Upper lobe of left lung (tissue), 6 donors: ENCODE results near the gene SLC20A1. TPM values are rescaled to one million over a fixed set of nuclear protein-coding genes. Genes with fewer than 3 reads are reported as not detected.
A peak's percentile ranks its signal among the peaks of the same experiment; 100 is the strongest.

Source experiments
- ATAC-seq, 2 donors: fragments of 200-7000 bp; cut with Tn5 transposase; one replicate each; pipeline ENCODE4 v1.9.1; 2022; ENCODE audit warnings: mild to moderate bottlenecking in 2 of 2, moderate library complexity in 2 of 2; ENCODE audit not compliant: low FRiP score in 2 of 2
- DNase-seq, 2 donors: peaks; one replicate each; pipeline ENCODE4 v3.0.0-alpha.2; 2019 to 2020
- H3K27ac ChIP-seq, 4 donors: fragments of 200-600 bp; sonication (generic); one replicate each; pipeline ENCODE4 v1.5.1; 2016 to 2019
- H3K27me3 ChIP-seq, 4 donors: fragments of 200-600 bp; sonication (generic); one replicate each; pipeline ENCODE4 v1.5.1; 2017 to 2019
- H3K36me3 ChIP-seq, 4 donors: fragments of 200-600 bp; sonication (generic); one replicate each; pipeline ENCODE4 v1.5.1; 2016 to 2019
- H3K4me1 ChIP-seq, 4 donors: fragments of 200-600 bp; sonication (generic); one replicate each; pipeline ENCODE4 v1.5.1; 2018 to 2019
- H3K4me3 ChIP-seq, 4 donors: fragments of 200-600 bp; sonication (generic); one replicate each; pipeline ENCODE4 v1.5.1; 2017 to 2019; ENCODE audit warnings: mild to moderate bottlenecking in 2 of 4, moderate library complexity in 1 of 4
- H3K9me3 ChIP-seq, 4 donors: fragments of 200-600 bp; sonication (generic); one replicate each; pipeline ENCODE4 v1.5.1; 2018 to 2019
- CTCF ChIP-seq, 6 experiments: fragments of 450-650 bp in 4 of 6; fragments of 200-600 bp in 2 of 6; sonication (generic) in 2 of 6; IDR thresholded peaks; one replicate each; pipeline ENCODE4 v1.5.1; 2016 to 2019; ENCODE audit warnings: antibody characterized with exemption in 6 of 6
- EP300 ChIP-seq, 4 donors: sonication (generic); formaldehyde crosslinking; IDR thresholded peaks; one replicate each; pipeline ENCODE4 v1.5.1; 2017; ENCODE audit warnings: antibody characterized with exemption in 4 of 4, control low read depth in 2 of 4
- POLR2A ChIP-seq, 4 donors: fragments of 450-650 bp; IDR thresholded peaks; one replicate each; pipeline ENCODE4 v1.5.1; 2016 to 2017; ENCODE audit warnings: antibody characterized with exemption in 4 of 4, mild to moderate bottlenecking in 2 of 4
- POLR2AphosphoS5 ChIP-seq, 2 donors: sonication (generic); formaldehyde crosslinking; IDR thresholded peaks; one replicate each; pipeline ENCODE4 v1.5.1; 2017; ENCODE audit warnings: antibody characterized with exemption in 2 of 2
- WGBS, 2 donors: methylation state at CpG; one replicate each; pipeline ENCODE4 v1.1.5; 2017 to 2018; 5-methylcytosine and 5-hydroxymethylcytosine counted together
- total RNA-seq, 6 donors: library from RNA; depleted of rRNA in 4 of 6; stranded (reverse); fragments of >200 nt in 4 of 6; gene quantifications; one replicate each; pipeline versions ENCODE4 v1.1.0 to v1.2.1, GENCODE V29; 2016 to 2021
- donor health status: DM: no; HTN: no; CAD: no; lungs with moderate emphysema.
- donor health status: DM: no; HTN: yes; CAD: no; lungs with severe emphysema.

The SLC20A1 gene
- total RNA-seq, 6 donors from 2014 or later = 22.9 to 105 (median 51.0) TPM

- peaks cover 35 to 44% (median 39%) of the 10 kb centered on the region in 4 donors for H3K4me1 ChIP-seq
Observed at GRCh38 chr2:112648081-112648480, 2.3 kb downstream of the SLC20A1 start.

GRCh38 chr2:112656679-112657078, 10.9 kb downstream of the SLC20A1 start:
- DNase-seq (no peak), ATAC-seq (no peak)
- Histone ChIP-seq H3K36me3 (peaks cover 25 to 98% (median 69%) of the 10 kb centered on the region in 4 donors), H3K27me3 (no peaks in the 10 kb centered on the region), H3K9me3 (no peaks in the 10 kb centered on the region), H3K4me3 (no peak overlapping the region), H3K4me1 (peaks cover 8 to 27% (median 13%) of the 10 kb centered on the region in 4 donors), H3K27ac (no peak overlapping the region)
- TF ChIP-seq CTCF (IDR thresholded peaks at IDR 0.05) (no peak), POLR2AphosphoS5 (IDR thresholded peaks at IDR 0.05) (no peak), POLR2A (IDR thresholded peaks at IDR 0.05) (no peak), EP300 (IDR thresholded peaks at IDR 0.05) (no peak)
- 93 to 95% methylated on average over 4 of the region's 4 CpGs for WGBS, 2 donors

More at GRCh38 chr2:112648081-112648480, 2.3 kb downstream of the SLC20A1 start:
- 62 to 73% methylated on average over 2 of the region's 2 CpGs for WGBS, 2 donors
- no peaks in the 10 kb centered on the region for H3K9me3 ChIP-seq
- H3K27me3 ChIP-seq = no peaks in the 10 kb centered on the region
- no peak for TF ChIP-seq EP300 (IDR thresholded peaks at IDR 0.05)
- TF ChIP-seq CTCF (IDR thresholded peaks at IDR 0.05) = no peak
- no peak overlapping the region for H3K27ac ChIP-seq
- ATAC-seq = no peak
- H3K4me3 ChIP-seq = peak overlapping the region in 1 of 4 donors; percentile 92
- peaks cover 7 to 56% (median 27%) of the 10 kb centered on the region in 4 donors for H3K36me3 ChIP-seq
- DNase-seq = no peak

GRCh38 chr2:112658301-112658700, 12.6 kb downstream of the SLC20A1 start:
- Histone ChIP-seq H3K4me3 (no peak overlapping the region), H3K27ac (peak overlapping the region in 1 of 4 donors; percentile 18), H3K9me3 (no peaks in the 10 kb centered on the region), H3K36me3 (peaks cover 20 to 94% (median 66%) of the 10 kb centered on the region in 4 donors), H3K4me1 (peaks cover 11 to 32% (median 17%) of the 10 kb centered on the region in 4 donors), H3K27me3 (no peaks in the 10 kb centered on the region)
- ATAC-seq (no peak), DNase-seq (no peak)
- TF ChIP-seq POLR2A (IDR thresholded peaks at IDR 0.05) = no peak
- TF ChIP-seq POLR2AphosphoS5 (IDR thresholded peaks at IDR 0.05) = no peak
- TF ChIP-seq EP300 (IDR thresholded peaks at IDR 0.05) = no peak
- no peak for TF ChIP-seq CTCF (IDR thresholded peaks at IDR 0.05)
- WGBS, 2 donors = 88 to 94% methylated on average over 2 of the region's 2 CpGs

GRCh38 chr2:112658839-112659667, 13.3 kb downstream of the SLC20A1 start:
- Histone ChIP-seq H3K36me3 (peaks cover 18 to 94% (median 62%) of the 10 kb centered on the region in 4 donors), H3K9me3 (no peaks in the 10 kb centered on the region), H3K4me1 (peaks cover 11 to 32% (median 17%) of the 10 kb centered on the region in 4 donors), H3K4me3 (no peak overlapping the region), H3K27ac (peak overlapping the region in 2 of 4 donors; percentile 31 to 36), H3K27me3 (no peaks in the 10 kb centered on the region)
- ATAC-seq (no peak), DNase-seq (no peak)
- TF ChIP-seq POLR2A (IDR thresholded peaks at IDR 0.05) = no peak
- no peak for TF ChIP-seq POLR2AphosphoS5 (IDR thresholded peaks at IDR 0.05)
- no peak for TF ChIP-seq EP300 (IDR thresholded peaks at IDR 0.05)
- TF ChIP-seq CTCF (IDR thresholded peaks at IDR 0.05) = peak in 2 of 6 experiments; percentile 9 to 27
- WGBS, 2 donors = 86% methylated on average over 11 of the region's 11 CpGs
